Measurements from ENCODE around the gene ERP44. TPM values are rescaled to one million over a fixed set of nuclear protein-coding genes. Genes with fewer than 3 reads are reported as not detected.

The ERP44 gene
- total and polyA plus RNA-seq, 3 donors from 2014 or later = 14.6 to 18.3 (median 17.8) TPM

DNA sequence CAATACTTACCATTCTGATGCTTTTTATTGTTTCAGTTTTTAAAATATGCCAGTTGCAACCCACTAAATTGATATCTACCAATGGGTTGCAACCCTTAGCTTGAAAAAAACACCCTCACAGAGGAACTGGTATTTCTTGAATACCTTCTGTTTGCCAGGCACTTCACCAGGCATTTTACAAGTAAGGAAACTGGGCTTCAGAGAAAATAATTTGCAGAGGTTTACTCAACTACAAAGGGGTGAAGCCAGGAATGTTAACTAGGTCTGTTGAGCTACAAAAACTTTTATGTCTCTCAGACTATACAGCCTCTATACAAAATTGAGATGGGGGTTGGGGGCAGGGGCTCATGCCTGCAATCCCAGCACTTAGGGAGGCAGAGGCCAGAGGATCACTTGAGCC lies 127.4 kb downstream of the ERP44 start:
- DNase-seq = no peak
- TF ChIP-seq, protein P1, sequence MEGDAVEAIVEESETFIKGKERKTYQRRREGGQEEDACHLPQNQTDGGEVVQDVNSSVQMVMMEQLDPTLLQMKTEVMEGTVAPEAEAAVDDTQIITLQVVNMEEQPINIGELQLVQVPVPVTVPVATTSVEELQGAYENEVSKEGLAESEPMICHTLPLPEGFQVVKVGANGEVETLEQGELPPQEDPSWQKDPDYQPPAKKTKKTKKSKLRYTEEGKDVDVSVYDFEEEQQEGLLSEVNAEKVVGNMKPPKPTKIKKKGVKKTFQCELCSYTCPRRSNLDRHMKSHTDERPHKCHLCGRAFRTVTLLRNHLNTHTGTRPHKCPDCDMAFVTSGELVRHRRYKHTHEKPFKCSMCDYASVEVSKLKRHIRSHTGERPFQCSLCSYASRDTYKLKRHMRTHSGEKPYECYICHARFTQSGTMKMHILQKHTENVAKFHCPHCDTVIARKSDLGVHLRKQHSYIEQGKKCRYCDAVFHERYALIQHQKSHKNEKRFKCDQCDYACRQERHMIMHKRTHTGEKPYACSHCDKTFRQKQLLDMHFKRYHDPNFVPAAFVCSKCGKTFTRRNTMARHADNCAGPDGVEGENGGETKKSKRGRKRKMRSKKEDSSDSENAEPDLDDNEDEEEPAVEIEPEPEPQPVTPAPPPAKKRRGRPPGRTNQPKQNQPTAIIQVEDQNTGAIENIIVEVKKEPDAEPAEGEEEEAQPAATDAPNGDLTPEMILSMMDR (IDR thresholded peaks at IDR 0.05) = no peak
- TF ChIP-seq POLR2A (IDR thresholded peaks at IDR 0.05) = no peak
- H3K27me3 ChIP-seq = no peaks in the 10 kb centered on the region
- intact Hi-C loops (cut with DNase I; ENCODE audit: low total_unique reads) = no loop called here
- no peaks in the 10 kb centered on the region for H3K9me3 ChIP-seq
- no peak overlapping the region for H3K27ac ChIP-seq
- H3K4me3 ChIP-seq = no peak overlapping the region
- no peaks in the 10 kb centered on the region for H3K36me3 ChIP-seq (ENCODE audit: low read depth, missing control alignments)
- no peaks in the 10 kb centered on the region for H3K4me1 ChIP-seq

DNA sequence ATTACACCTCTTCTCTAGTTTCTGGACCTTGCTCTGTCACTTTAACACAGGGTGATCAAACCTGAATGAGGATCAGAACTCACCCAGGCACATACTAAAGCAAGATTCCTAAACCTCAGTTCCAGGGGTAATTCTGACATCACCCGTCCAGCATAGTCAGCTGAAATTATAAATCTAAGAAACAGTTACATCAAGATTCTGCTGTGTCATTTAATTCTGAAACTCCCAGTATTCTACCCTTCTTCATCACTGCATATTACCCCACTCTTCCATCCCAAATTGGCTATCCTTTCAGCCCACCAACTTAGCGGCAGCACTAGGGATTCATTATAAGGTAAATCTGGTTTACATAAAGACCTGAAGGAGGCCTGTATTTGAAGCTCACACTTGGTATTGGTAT lies 128.3 kb downstream of the ERP44 start:
- TF ChIP-seq, protein P1 (IDR thresholded peaks at IDR 0.05) = no peak
- no peak for TF ChIP-seq POLR2A (IDR thresholded peaks at IDR 0.05)
- intact Hi-C loops (cut with DNase I; ENCODE audit: low total_unique reads) = no loop called here
- no peak for DNase-seq
- WGBS, 2 donors = 95 to 96% methylated on average over 2 of the region's 2 CpGs
- no peak overlapping the region for H3K4me3 ChIP-seq
- no peaks in the 10 kb centered on the region for H3K36me3 ChIP-seq (ENCODE audit: low read depth, missing control alignments)
- no peaks in the 10 kb centered on the region for H3K9me3 ChIP-seq
- no peak overlapping the region for H3K27ac ChIP-seq
- H3K4me1 ChIP-seq = no peaks in the 10 kb centered on the region
- H3K27me3 ChIP-seq = no peaks in the 10 kb centered on the region

DNA sequence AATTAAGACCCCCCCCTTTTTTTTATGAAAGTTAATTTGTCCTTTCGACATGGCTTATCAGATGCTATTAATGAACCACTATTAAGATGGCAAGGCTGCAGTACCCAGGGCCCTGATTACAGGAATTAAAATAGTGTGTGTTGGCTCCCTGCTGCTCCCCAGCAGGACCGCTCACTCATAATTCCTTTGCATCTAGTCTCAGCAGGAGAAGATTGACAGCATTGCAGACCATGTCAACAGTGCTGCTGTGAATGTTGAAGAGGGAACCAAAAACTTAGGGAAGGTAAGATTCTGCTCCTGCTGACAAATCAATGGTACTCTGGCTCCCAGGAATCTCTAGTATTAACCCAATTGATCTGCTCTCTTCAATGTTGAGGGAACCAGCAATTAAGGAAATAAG lies 131.3 kb downstream of the ERP44 start:
- intact Hi-C loops (cut with DNase I; ENCODE audit: low total_unique reads) = no loop called here
- Histone ChIP-seq H3K27ac (no peak overlapping the region), H3K4me1 (no peaks in the 10 kb centered on the region), H3K36me3 (ENCODE audit: low read depth, missing control alignments) (no peaks in the 10 kb centered on the region), H3K4me3 (no peak overlapping the region), H3K9me3 (no peaks in the 10 kb centered on the region), H3K27me3 (no peaks in the 10 kb centered on the region)
- no peak for TF ChIP-seq POLR2A (IDR thresholded peaks at IDR 0.05)
- TF ChIP-seq, protein P1 (IDR thresholded peaks at IDR 0.05) = no peak
- DNase-seq = no peak
- 92 to 94% methylated on average over 2 of the region's 2 CpGs for WGBS, 2 donors

DNA sequence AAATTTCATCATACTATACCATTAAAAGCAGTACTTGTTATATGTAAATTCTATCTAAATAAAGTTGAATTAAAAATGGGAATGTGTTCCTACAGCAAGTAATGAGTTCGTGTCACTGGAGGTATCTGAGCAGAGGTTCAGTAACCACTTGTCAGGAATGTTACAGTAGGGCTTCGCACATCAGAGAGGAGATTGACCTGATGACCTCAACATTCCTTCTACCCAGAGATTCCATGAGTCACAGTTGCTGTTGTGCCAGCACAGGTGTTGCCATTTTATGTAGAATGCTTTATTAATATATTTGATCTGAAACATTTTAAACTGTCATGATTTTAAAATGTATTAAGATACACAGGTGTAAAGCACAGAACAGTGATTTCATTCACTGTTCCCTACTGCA lies 132.1 kb downstream of the ERP44 start:
- Histone ChIP-seq H3K36me3 (ENCODE audit: low read depth, missing control alignments) (no peaks in the 10 kb centered on the region), H3K9me3 (no peaks in the 10 kb centered on the region), H3K27ac (no peak overlapping the region), H3K27me3 (no peaks in the 10 kb centered on the region), H3K4me1 (no peaks in the 10 kb centered on the region), H3K4me3 (no peak overlapping the region)
- TF ChIP-seq, protein P1 (IDR thresholded peaks at IDR 0.05) = no peak
- no peak for TF ChIP-seq POLR2A (IDR thresholded peaks at IDR 0.05)
- intact Hi-C loops (cut with DNase I; ENCODE audit: low total_unique reads) = no loop called here
- WGBS, 2 donors = 81% methylated on average over 2 of the region's 2 CpGs
- no peak for DNase-seq

DNA sequence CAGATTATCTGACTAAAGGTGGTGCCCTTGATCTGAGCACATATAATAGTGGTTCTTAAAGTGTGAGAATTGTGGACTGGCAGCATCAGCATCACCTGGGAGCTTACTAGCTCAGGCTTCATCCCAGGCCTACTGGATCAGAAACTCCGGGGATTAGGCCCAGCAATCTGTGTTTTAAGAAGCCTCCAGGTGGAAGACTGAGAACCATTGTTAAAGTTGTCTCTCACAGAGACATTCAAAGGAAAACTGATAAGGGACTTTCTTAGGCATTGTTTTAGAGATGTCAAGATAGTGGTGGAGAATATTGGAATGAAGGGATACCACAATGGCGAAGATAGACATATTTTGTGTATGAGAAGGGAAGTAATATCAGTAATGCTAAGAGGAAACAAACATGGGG lies 132.8 kb downstream of the ERP44 start:
- no peaks in the 10 kb centered on the region for H3K9me3 ChIP-seq
- H3K27me3 ChIP-seq = no peaks in the 10 kb centered on the region
- TF ChIP-seq, protein P1 (IDR thresholded peaks at IDR 0.05) = no peak
- TF ChIP-seq POLR2A (IDR thresholded peaks at IDR 0.05) = no peak
- WGBS, 2 donors = 72 to 96% methylated on average over 2 of the region's 2 CpGs
- no peak overlapping the region for H3K27ac ChIP-seq
- intact Hi-C loops (cut with DNase I; ENCODE audit: low total_unique reads) = no loop called here
- no peak for DNase-seq
- H3K4me3 ChIP-seq = no peak overlapping the region
- no peaks in the 10 kb centered on the region for H3K36me3 ChIP-seq (ENCODE audit: low read depth, missing control alignments)
- no peaks in the 10 kb centered on the region for H3K4me1 ChIP-seq
